ENCODE measurements around the gene UBR4. TPM values are rescaled to one million over a fixed set of nuclear protein-coding genes. Genes with fewer than 3 reads are reported as not detected.

The UBR4 gene
- total RNA-seq, 1 experiment from 2014 or later = 126 TPM

GRCh38 chr1:19049128-19049768, 160.8 kb downstream of the UBR4 start:
- H3K36me3 ChIP-seq (ENCODE audit: control insufficient read depth, insufficient read depth, low read length) = no peaks in the 10 kb centered on the region
- H3K27ac ChIP-seq (ENCODE audit: low read length) = no peak overlapping the region
- no peak for ATAC-seq
- BruUV-seq (replicated peaks) = no TSS peak
- peaks cover 24% of the 10 kb centered on the region for H3K4me1 ChIP-seq (ENCODE audit: control insufficient read depth, insufficient read depth, low read length)
- intact Hi-C loops (cut with micrococcal nuclease; ENCODE audit: unreplicated experiment) = no loop called here
- no peak for DNase-seq (ENCODE audit: low read depth, low spot score)
- TF ChIP-seq POLR2AphosphoS5 (IDR thresholded peaks at IDR 0.05; ENCODE audit: low read depth, low read length) (no peak), SIN3A (IDR thresholded peaks at IDR 0.05; ENCODE audit: borderline replicate concordance, insufficient read depth, low read depth, low read length) (no peak), CTCF (IDR thresholded peaks at IDR 0.05) (no peak), REST (IDR thresholded peaks at IDR 0.05; ENCODE audit: insufficient read depth in 1 of 2, low read depth in 2 of 2, low read length in 1 of 2) (no peak), TCF7L2 (IDR thresholded peaks at IDR 0.05; ENCODE audit: low read depth, low read length) (no peak)
- in situ Hi-C loops (cut with HindIII; ENCODE audit: low pct_unique_long_range_greater_than_20kb, low sequenced_read_pairs) = no loop called here
- CTCF ChIA-PET = interaction anchor here (0.7 kb wide), 1 partner anchor 17 kb away, joined by 4 read pairs; no protein-coding TSS in a partner anchor
- H3K27me3 ChIP-seq (ENCODE audit: control insufficient read depth, insufficient read depth, low read length) = no peaks in the 10 kb centered on the region
- no peak overlapping the region for H3K4me3 ChIP-seq (ENCODE audit: low read depth in 2 of 2, low read length in 2 of 2)
- no peaks in the 10 kb centered on the region for H3K9me3 ChIP-seq (ENCODE audit: control insufficient read depth, insufficient read depth, low read depth, low read length)
- POLR2A ChIA-PET = interaction anchor here (0.7 kb wide), 1 partner anchor 93 kb away, joined by 3 read pairs; no protein-coding TSS in a partner anchor

- intact Hi-C loops (cut with micrococcal nuclease; ENCODE audit: unreplicated experiment) = no loop called here
- H3K4me3 ChIP-seq (ENCODE audit: low read depth in 2 of 2, low read length in 2 of 2) = no peak overlapping the region
- TF ChIP-seq TCF7L2 (IDR thresholded peaks at IDR 0.05; ENCODE audit: low read depth, low read length) = no peak
- TF ChIP-seq REST (IDR thresholded peaks at IDR 0.05; ENCODE audit: insufficient read depth in 1 of 2, low read depth in 2 of 2, low read length in 1 of 2) = no peak
- TF ChIP-seq SIN3A (IDR thresholded peaks at IDR 0.05; ENCODE audit: borderline replicate concordance, insufficient read depth, low read depth, low read length) = no peak
- no peak for TF ChIP-seq CTCF (IDR thresholded peaks at IDR 0.05)
- TF ChIP-seq POLR2AphosphoS5 (IDR thresholded peaks at IDR 0.05; ENCODE audit: low read depth, low read length) = no peak
- no peak overlapping the region for H3K27ac ChIP-seq (ENCODE audit: low read length)
- H3K27me3 ChIP-seq (ENCODE audit: control insufficient read depth, insufficient read depth, low read length) = no peaks in the 10 kb centered on the region
- in situ Hi-C loops (cut with HindIII; ENCODE audit: low pct_unique_long_range_greater_than_20kb, low sequenced_read_pairs) = no loop called here
- ATAC-seq (no peak), DNase-seq (ENCODE audit: low read depth, low spot score) (no peak)
- no peaks in the 10 kb centered on the region for H3K9me3 ChIP-seq (ENCODE audit: control insufficient read depth, insufficient read depth, low read depth, low read length)
- CTCF ChIA-PET = no interaction called here
- POLR2A ChIA-PET = interaction anchor here (1.1 kb wide), 1 partner anchor 11 kb away, joined by 3 read pairs; no protein-coding TSS in a partner anchor
- peaks cover 7% of the 10 kb centered on the region; the same call in 1 of the 2 replicates for H3K4me1 ChIP-seq (ENCODE audit: control insufficient read depth, insufficient read depth, low read length)
- BruUV-seq (replicated peaks) = no TSS peak
- no peaks in the 10 kb centered on the region for H3K36me3 ChIP-seq (ENCODE audit: control insufficient read depth, insufficient read depth, low read length)
Observed at GRCh38 chr1:19046972-19047731, 162.9 kb downstream of the UBR4 start.

Data from Panc1 (cell line).